SK-N-SH (cell line): ENCODE data around the gene FRK.

Experiments used
- POLR2AphosphoS5 ChIP-seq: IDR thresholded peaks from 2 replicates; pipeline ENCODE4 v1.6.1; 2012; ENCODE audit warnings: low read depth, low read length
- USF1 ChIP-seq: IDR thresholded peaks from 2 replicates; pipeline ENCODE4 v1.4.0; 2012; ENCODE audit warnings: low read depth, borderline replicate concordance

- TF ChIP-seq POLR2AphosphoS5, result no peak
- no peak for TF ChIP-seq USF1
Observed at GRCh38 chr6:116015561-116015960, 45.1 kb downstream of the FRK start.
